K562 (cell line): ENCODE measurements around the gene MRPL55. TPM values are rescaled to one million over a fixed set of nuclear protein-coding genes. Genes with fewer than 3 reads are reported as not detected.

Source experiments
- ATAC-seq: fragments of 200-7000 bp; cut with Tn5 transposase; 3 replicates; pipeline ENCODE4 v1.9.1; 2020; ENCODE audit warnings: moderate library complexity
- BruUV-seq: library from RNA; stranded (reverse); fragments of 400-500 nt; replicated peaks from 2 replicates; lab custom pipeline; 2021; lab: Mats Ljungman, UMichigan
- CTCF ChIA-PET: fragments of 300-600 bp; formaldehyde crosslinking; extraction: SDS; loops from one replicate; lab custom pipeline; 2021; ENCODE audit warnings: low intra/inter-chr PET ratio; lab: Yijun Ruan, JAX
- POLR2A ChIA-PET: fragments of 300-600, 350-650 bp; sonication (Branson Sonifier 250); formaldehyde crosslinking; extraction: SDS; loops from one replicate; lab custom pipeline; 2021; ENCODE audit warnings: antibody characterized with exemption, inconsistent platforms; lab: Yijun Ruan, JAX
- DNase-seq, 4 experiments: peaks; one replicate each; pipeline versions ENCODE4 v3.0.0 to v3.0.0-alpha.2; 2011 to 2018; ENCODE audit warnings: low spot score in 3 of 4, mixed read lengths in 3 of 4; ENCODE audit errors: extremely low read depth in 1 of 4
- FAIRE-seq: peaks from 2 replicates; lab custom pipeline; 2011; peaks lifted over from hg19 to GRCh38; lab: Jason Lieb, UNC
- H2AFZ ChIP-seq: 2 replicates; pipeline ENCODE4 v1.6.0; 2011; ENCODE audit warnings: low read depth, low read length, control low read depth, inconsistent platforms
- H3K27ac ChIP-seq: fragments of 200-600 bp; 3 replicates; pipeline ENCODE4 v1.8.0; 2011; ENCODE audit warnings: low read depth, mild to moderate bottlenecking, control low read depth, inconsistent platforms, low read length, moderate library complexity, mixed read lengths; ENCODE audit errors: extremely low read depth
- H3K27me3 ChIP-seq, 2 experiments: fragments of 300-600 bp in 1 of 2; 2 replicates in 1 of 2; 3 replicates in 1 of 2; pipeline versions ENCODE4 v1.6.0 to v1.8.0; 2011; ENCODE audit warnings: inconsistent platforms in 2 of 2, low read length in 2 of 2, mild to moderate bottlenecking in 1 of 2, mixed read lengths in 1 of 2, moderate library complexity in 1 of 2; ENCODE audit not compliant: control insufficient read depth in 2 of 2, insufficient read depth in 2 of 2
- H3K36me3 ChIP-seq: fragments of 300-600 bp; 3 replicates; pipeline ENCODE4 v1.8.0; 2011; ENCODE audit warnings: mild to moderate bottlenecking, low read length, inconsistent platforms; ENCODE audit not compliant: control insufficient read depth, insufficient read depth
- H3K4me1 ChIP-seq, 2 experiments: fragments of 200-600 bp in 1 of 2; replicated peaks in 1 of 2; 2 replicates in 1 of 2; 3 replicates in 1 of 2; pipeline versions ENCODE4 v1.5.1 to v1.8.0; 2011; ENCODE audit warnings: inconsistent platforms in 2 of 2, low read length in 2 of 2, mild to moderate bottlenecking in 1 of 2, mixed read lengths in 1 of 2, moderate library complexity in 1 of 2; ENCODE audit not compliant: control insufficient read depth in 2 of 2, insufficient read depth in 2 of 2
- H3K4me2 ChIP-seq: 2 replicates; pipeline ENCODE4 v1.6.1; 2011; ENCODE audit warnings: low read length, control low read depth, inconsistent platforms, mixed read lengths; ENCODE audit not compliant: insufficient read depth
- H3K4me3 ChIP-seq: fragments of 200-600 bp; sonication (generic), shearing (Covaris generic); 2 replicates; pipeline ENCODE4 v1.5.1; 2016; ENCODE audit warnings: control low read depth, inconsistent platforms
- H3K79me2 ChIP-seq: fragments of 200-600 bp; 3 replicates; pipeline ENCODE4 v1.8.0; 2011; ENCODE audit warnings: low read length, inconsistent platforms; ENCODE audit not compliant: control insufficient read depth, insufficient read depth
- H3K9ac ChIP-seq, 2 experiments: 2 replicates each; pipeline versions ENCODE4 v1.6.0 to v1.6.1; 2011; ENCODE audit warnings: low read depth in 2 of 2, low read length in 2 of 2, control low read depth in 1 of 2, inconsistent platforms in 1 of 2, mild to moderate bottlenecking in 1 of 2, mixed read lengths in 1 of 2; ENCODE audit not compliant: insufficient read depth in 1 of 2
- H3K9me1 ChIP-seq: one replicate; pipeline ENCODE4 v1.6.0; 2011; ENCODE audit warnings: inconsistent platforms, mild to moderate bottlenecking, low read length, moderate library complexity; ENCODE audit not compliant: control insufficient read depth, insufficient read depth
- H3K9me3 ChIP-seq: replicated peaks from 2 replicates; pipeline ENCODE4 v1.5.1; 2011; ENCODE audit warnings: low read depth, low read length, inconsistent platforms; ENCODE audit not compliant: control insufficient read depth, insufficient read depth
- H4K20me1 ChIP-seq: replicated peaks from 2 replicates; pipeline ENCODE4 v1.6.1; 2011; ENCODE audit warnings: low read length, inconsistent platforms, mixed read lengths; ENCODE audit not compliant: control insufficient read depth, insufficient read depth
- DIDO1 ChIP-seq: fragments of 450-650 bp; IDR thresholded peaks from 2 replicates; pipeline ENCODE4 v1.6.1; 2016; ENCODE audit warnings: low read depth, missing biosample characterization, missing genetic modification characterization
- HMG20B ChIP-seq: fragments of 250-450 bp; sonication (Bioruptor Pico); IDR thresholded peaks from 2 replicates; pipeline ENCODE4 v1.5.0; 2021; ENCODE audit warnings: mild to moderate bottlenecking
- MLLT1 ChIP-seq, 2 experiments: fragments of 450-650 bp; IDR thresholded peaks; 2 replicates each; pipeline ENCODE4 v1.6.1; 2016
- POLR2G ChIP-seq: fragments of 200-400 bp; formaldehyde crosslinking; IDR thresholded peaks from 2 replicates; pipeline ENCODE4 v1.6.1; 2017; ENCODE audit warnings: low read depth, mild to moderate bottlenecking, antibody characterized with exemption, low read length, moderate library complexity
- WGBS: fragments of 100-300 bp; shearing (Covaris generic); methylation state at CpG from one replicate; pipeline ENCODE4 v1.1.6; 2016; ENCODE audit warnings: low coverage, mixed read lengths; ENCODE audit not compliant: insufficient coverage; ENCODE audit errors: missing lambda C conversion rate; 5-methylcytosine and 5-hydroxymethylcytosine counted together
- in situ Hi-C: fragments of 300-500 bp; cut with MboI; formaldehyde crosslinking; loops from 4 replicates; pipeline ENCODE4 v1.15.0; 2018; ENCODE audit warnings: inconsistent platforms, mixed read lengths
- intact Hi-C: fragments of 100-400 bp; cut with micrococcal nuclease; formaldehyde crosslinking; loops from 2 replicates; pipeline ENCODE4 v1.14.2; 2022
- polyA plus RNA-seq, 8 experiments: library from polyadenylated mRNA; depleted of rRNA in 4 of 8; stranded (reverse) in 5 of 8; unstranded in 3 of 8; fragments of >200 nt; fragmentation: Nextera tagmentation in 2 of 8; fragmentation: Illumina TruSeq in 1 of 8; extraction: Ambion mirVana in 2 of 8; extraction: Trizol in 1 of 8; gene quantifications; 2 replicates each; pipeline versions ENCODE4 v1.2.1 to v1.2.3, GENCODE V29; 2011 to 2014; ENCODE audit warnings: inconsistent platforms in 1 of 8, missing spikeins in 1 of 8
- total RNA-seq, 7 experiments: library from RNA; depleted of rRNA in 6 of 7; stranded (reverse); fragments of >200 nt in 6 of 7; fragmentation: Illumina TruSeq in 2 of 7; extraction: Trizol in 2 of 7; gene quantifications; 2 replicates each; pipeline versions ENCODE4 v1.2.1 to v1.2.3, GENCODE V29; 2011 to 2021; ENCODE audit warnings: low replicate concordance in 1 of 7

Gene MRPL55
- total and polyA plus RNA-seq, 9 of the 15 experiments (the other 6 are each of a cell fraction or from before 2014, with no cell fraction given): 34.9 to 228 (median 81.0) TPM

- peaks cover 0 to 24% of the 10 kb centered on the region in 2 experiments; a peak in 3 of 5 replicates for H3K27me3 ChIP-seq
- BruUV-seq: no TSS peak
- TF ChIP-seq MLLT1 (IDR thresholded peaks at IDR 0.05): no peak
- TF ChIP-seq DIDO1 (tag): no peak
- peak; percentile 55 for TF ChIP-seq POLR2G
- TF ChIP-seq HMG20B: no peak
- no peaks in the 10 kb centered on the region for H3K9me3 ChIP-seq
- intact Hi-C loops (loop anchor here (5.0 kb wide), 1 partner anchor 315 kb away; no protein-coding TSS in a partner anchor), in situ Hi-C loops (no loop called here)
- H3K27ac ChIP-seq: no peak overlapping the region
- H3K9ac ChIP-seq: 0 out of 4 replicates have a peak overlapping the region, but pooled peaks of 1 of the 2 experiments have one; percentile 0
- ATAC-seq: no peak
- no peaks in the 10 kb centered on the region; the same call in 2 of the 3 replicates for H3K36me3 ChIP-seq
- no peak for DNase-seq
- no peak overlapping the region for H3K4me2 ChIP-seq
- CTCF ChIA-PET: no interaction called here
- H4K20me1 ChIP-seq: peaks cover 38% of the 10 kb centered on the region
- no peak overlapping the region for H2AFZ ChIP-seq
- H3K4me3 ChIP-seq: no peak overlapping the region
- 9% methylated on average over 9 of the region's 9 CpGs for WGBS
- no peaks in the 10 kb centered on the region for H3K9me1 ChIP-seq
- FAIRE-seq: no peak
- peaks cover 4 to 46% of the 10 kb centered on the region in 2 experiments; a peak in 3 of 5 replicates for H3K4me1 ChIP-seq
- POLR2A ChIA-PET: interaction anchor here (0.7 to 1.8 kb wide), 6 partner anchors 10 to 71 kb away, joined by 3 to 6 read pairs (median 4); no protein-coding TSS in a partner anchor
- H3K79me2 ChIP-seq: peaks cover 14% of the 10 kb centered on the region
These were observed 32.2 kb downstream of the MRPL55 start for GRCh38 chr1:228076796-228077430.
